ENCODE results near the gene HS6ST3. TPM values are rescaled to one million over a fixed set of nuclear protein-coding genes. Genes with fewer than 3 reads are reported as not detected.

HS6ST3 gene
- total and polyA plus RNA-seq, 9 of the 15 experiments (the other 6 are each of a cell fraction or from before 2014, with no cell fraction given), result not detected

GRCh38 chr13:96532804-96533203, 442.9 kb downstream of the HS6ST3 start (continued):
- TF ChIP-seq, protein P1, sequence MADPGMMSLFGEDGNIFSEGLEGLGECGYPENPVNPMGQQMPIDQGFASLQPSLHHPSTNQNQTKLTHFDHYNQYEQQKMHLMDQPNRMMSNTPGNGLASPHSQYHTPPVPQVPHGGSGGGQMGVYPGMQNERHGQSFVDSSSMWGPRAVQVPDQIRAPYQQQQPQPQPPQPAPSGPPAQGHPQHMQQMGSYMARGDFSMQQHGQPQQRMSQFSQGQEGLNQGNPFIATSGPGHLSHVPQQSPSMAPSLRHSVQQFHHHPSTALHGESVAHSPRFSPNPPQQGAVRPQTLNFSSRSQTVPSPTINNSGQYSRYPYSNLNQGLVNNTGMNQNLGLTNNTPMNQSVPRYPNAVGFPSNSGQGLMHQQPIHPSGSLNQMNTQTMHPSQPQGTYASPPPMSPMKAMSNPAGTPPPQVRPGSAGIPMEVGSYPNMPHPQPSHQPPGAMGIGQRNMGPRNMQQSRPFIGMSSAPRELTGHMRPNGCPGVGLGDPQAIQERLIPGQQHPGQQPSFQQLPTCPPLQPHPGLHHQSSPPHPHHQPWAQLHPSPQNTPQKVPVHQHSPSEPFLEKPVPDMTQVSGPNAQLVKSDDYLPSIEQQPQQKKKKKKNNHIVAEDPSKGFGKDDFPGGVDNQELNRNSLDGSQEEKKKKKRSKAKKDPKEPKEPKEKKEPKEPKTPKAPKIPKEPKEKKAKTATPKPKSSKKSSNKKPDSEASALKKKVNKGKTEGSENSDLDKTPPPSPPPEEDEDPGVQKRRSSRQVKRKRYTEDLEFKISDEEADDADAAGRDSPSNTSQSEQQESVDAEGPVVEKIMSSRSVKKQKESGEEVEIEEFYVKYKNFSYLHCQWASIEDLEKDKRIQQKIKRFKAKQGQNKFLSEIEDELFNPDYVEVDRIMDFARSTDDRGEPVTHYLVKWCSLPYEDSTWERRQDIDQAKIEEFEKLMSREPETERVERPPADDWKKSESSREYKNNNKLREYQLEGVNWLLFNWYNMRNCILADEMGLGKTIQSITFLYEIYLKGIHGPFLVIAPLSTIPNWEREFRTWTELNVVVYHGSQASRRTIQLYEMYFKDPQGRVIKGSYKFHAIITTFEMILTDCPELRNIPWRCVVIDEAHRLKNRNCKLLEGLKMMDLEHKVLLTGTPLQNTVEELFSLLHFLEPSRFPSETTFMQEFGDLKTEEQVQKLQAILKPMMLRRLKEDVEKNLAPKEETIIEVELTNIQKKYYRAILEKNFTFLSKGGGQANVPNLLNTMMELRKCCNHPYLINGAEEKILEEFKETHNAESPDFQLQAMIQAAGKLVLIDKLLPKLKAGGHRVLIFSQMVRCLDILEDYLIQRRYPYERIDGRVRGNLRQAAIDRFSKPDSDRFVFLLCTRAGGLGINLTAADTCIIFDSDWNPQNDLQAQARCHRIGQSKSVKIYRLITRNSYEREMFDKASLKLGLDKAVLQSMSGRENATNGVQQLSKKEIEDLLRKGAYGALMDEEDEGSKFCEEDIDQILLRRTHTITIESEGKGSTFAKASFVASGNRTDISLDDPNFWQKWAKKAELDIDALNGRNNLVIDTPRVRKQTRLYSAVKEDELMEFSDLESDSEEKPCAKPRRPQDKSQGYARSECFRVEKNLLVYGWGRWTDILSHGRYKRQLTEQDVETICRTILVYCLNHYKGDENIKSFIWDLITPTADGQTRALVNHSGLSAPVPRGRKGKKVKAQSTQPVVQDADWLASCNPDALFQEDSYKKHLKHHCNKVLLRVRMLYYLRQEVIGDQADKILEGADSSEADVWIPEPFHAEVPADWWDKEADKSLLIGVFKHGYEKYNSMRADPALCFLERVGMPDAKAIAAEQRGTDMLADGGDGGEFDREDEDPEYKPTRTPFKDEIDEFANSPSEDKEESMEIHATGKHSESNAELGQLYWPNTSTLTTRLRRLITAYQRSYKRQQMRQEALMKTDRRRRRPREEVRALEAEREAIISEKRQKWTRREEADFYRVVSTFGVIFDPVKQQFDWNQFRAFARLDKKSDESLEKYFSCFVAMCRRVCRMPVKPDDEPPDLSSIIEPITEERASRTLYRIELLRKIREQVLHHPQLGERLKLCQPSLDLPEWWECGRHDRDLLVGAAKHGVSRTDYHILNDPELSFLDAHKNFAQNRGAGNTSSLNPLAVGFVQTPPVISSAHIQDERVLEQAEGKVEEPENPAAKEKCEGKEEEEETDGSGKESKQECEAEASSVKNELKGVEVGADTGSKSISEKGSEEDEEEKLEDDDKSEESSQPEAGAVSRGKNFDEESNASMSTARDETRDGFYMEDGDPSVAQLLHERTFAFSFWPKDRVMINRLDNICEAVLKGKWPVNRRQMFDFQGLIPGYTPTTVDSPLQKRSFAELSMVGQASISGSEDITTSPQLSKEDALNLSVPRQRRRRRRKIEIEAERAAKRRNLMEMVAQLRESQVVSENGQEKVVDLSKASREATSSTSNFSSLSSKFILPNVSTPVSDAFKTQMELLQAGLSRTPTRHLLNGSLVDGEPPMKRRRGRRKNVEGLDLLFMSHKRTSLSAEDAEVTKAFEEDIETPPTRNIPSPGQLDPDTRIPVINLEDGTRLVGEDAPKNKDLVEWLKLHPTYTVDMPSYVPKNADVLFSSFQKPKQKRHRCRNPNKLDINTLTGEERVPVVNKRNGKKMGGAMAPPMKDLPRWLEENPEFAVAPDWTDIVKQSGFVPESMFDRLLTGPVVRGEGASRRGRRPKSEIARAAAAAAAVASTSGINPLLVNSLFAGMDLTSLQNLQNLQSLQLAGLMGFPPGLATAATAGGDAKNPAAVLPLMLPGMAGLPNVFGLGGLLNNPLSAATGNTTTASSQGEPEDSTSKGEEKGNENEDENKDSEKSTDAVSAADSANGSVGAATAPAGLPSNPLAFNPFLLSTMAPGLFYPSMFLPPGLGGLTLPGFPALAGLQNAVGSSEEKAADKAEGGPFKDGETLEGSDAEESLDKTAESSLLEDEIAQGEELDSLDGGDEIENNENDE (IDR thresholded peaks at IDR 0.05; ENCODE audit: low read depth, low read length), result no peak
